Left renal cortex interstitium (tissue), 4 donors: ENCODE data around the gene INTS11. TPM values are rescaled to one million over a fixed set of nuclear protein-coding genes. Genes with fewer than 3 reads are reported as not detected.

Source experiments
- DNase-seq, 4 donors: peaks; one replicate each; pipeline ENCODE4 v3.0.0-alpha.2; 2013; ENCODE audit warnings: low read depth in 4 of 4, low spot score in 2 of 4, missing footprints in 1 of 4
- polyA plus RNA-seq, 4 donors: library from polyadenylated mRNA; unstranded; fragments of 120-200 nt; gene quantifications; one replicate each; pipeline ENCODE4 v1.2.1, GENCODE V29; 2013; ENCODE audit not compliant: insufficient read length in 4 of 4

Gene INTS11
- polyA plus RNA-seq, 4 donors, result 94.8 to 169 (median 129) TPM

GRCh38 chr1:1304331-1305299, 19.8 kb downstream of the INTS11 start:
- peak in 1 of 4 donors; percentile 55 for DNase-seq

GRCh38 chr1:1303736-1304135, 20.7 kb downstream of the INTS11 start:
- no peak for DNase-seq

- no peak for DNase-seq
Observed at GRCh38 chr1:1302951-1303509, 21.4 kb downstream of the INTS11 start.

- no peak for DNase-seq
Observed at GRCh38 chr1:1302006-1302430, 22.4 kb downstream of the INTS11 start.

- no peak for DNase-seq
Observed at GRCh38 chr1:1300352-1300739, 24.1 kb downstream of the INTS11 start.

GRCh38 chr1:1299686-1300351, 24.6 kb downstream of the INTS11 start:
- DNase-seq, result no peak

GRCh38 chr1:1298861-1299685, 25.4 kb downstream of the INTS11 start:
- DNase-seq, result peak in 1 of 4 donors; percentile 47

GRCh38 chr1:1297802-1298424, 26.5 kb downstream of the INTS11 start:
- DNase-seq, result no peak

- DNase-seq, result no peak
Observed at GRCh38 chr1:1296070-1297061, 28.1 kb downstream of the INTS11 start.

GRCh38 chr1:1295154-1295923, 29.1 kb downstream of the INTS11 start:
- DNase-seq, result no peak

- no peak for DNase-seq
Observed at GRCh38 chr1:1294250-1294890, 30.1 kb downstream of the INTS11 start.

GRCh38 chr1:1293263-1294249, 30.9 kb downstream of the INTS11 start:
- no peak for DNase-seq

- no peak for DNase-seq
Observed at GRCh38 chr1:1292851-1293250, 31.6 kb downstream of the INTS11 start.

GRCh38 chr1:1292442-1292779, 32.0 kb downstream of the INTS11 start:
- DNase-seq, result no peak

- peak in 1 of 4 donors; percentile 65 for DNase-seq
Observed at GRCh38 chr1:1291548-1292441, 32.7 kb downstream of the INTS11 start.
